GM04503 (cell line): ENCODE measurements around the gene MTFR2.
A peak's percentile ranks its signal among the peaks of the same experiment; 100 is the strongest.

ENCODE experiments used
- DNase-seq: peaks from one replicate; pipeline ENCODE4 v3.0.0-alpha.2; 2012; ENCODE audit warnings: low read depth

Gene MTFR2

GRCh38 chr6:136249811-136250685 is at the start of gene MTFR2:
Gene MTFR2 (minus strand): TSS chr6:136250311. CDS start chr6:136249099, 1,212 bp downstream.
- peak; percentile 97 for DNase-seq

GRCh38 chr6:136294621-136295020 is 44.5 kb upstream of the MTFR2 start:
- no peak for DNase-seq

GRCh38 chr6:136290410-136291010 is 40.4 kb upstream of the MTFR2 start:
- DNase-seq: peak; percentile 76

GRCh38 chr6:136289579-136290409 is 39.7 kb upstream of the MTFR2 start, which contains the start of gene BCLAF1:
Gene BCLAF1 (minus strand): TSS chr6:136289846. CDS start chr6:136279866, 9,980 bp downstream.
- peak; percentile 91 for DNase-seq

- peak; percentile 26 for DNase-seq
Observed at GRCh38 chr6:136289327-136289578, 39.1 kb upstream of the MTFR2 start.

GRCh38 chr6:136288566-136289326 is 38.6 kb upstream of the MTFR2 start:
- DNase-seq: peak; percentile 92

- DNase-seq: peak; percentile 15
Observed at GRCh38 chr6:136284909-136285308, 34.8 kb upstream of the MTFR2 start.

- DNase-seq: no peak
Observed at GRCh38 chr6:136282906-136283305, 32.8 kb upstream of the MTFR2 start.

GRCh38 chr6:136280032-136280609 is 30.0 kb upstream of the MTFR2 start:
- DNase-seq: no peak

- no peak for DNase-seq
Observed at GRCh38 chr6:136274062-136274461, 24.0 kb upstream of the MTFR2 start.

- no peak for DNase-seq
Observed at GRCh38 chr6:136265101-136265500, 15.0 kb upstream of the MTFR2 start.

GRCh38 chr6:136262940-136263339 is 12.8 kb upstream of the MTFR2 start:
- DNase-seq: no peak

- DNase-seq: no peak
Observed at GRCh38 chr6:136254851-136255466, 4.8 kb upstream of the MTFR2 start.

- DNase-seq: no peak
Observed at GRCh38 chr6:136253734-136254133, 3.6 kb upstream of the MTFR2 start.

- no peak for DNase-seq
Observed at GRCh38 chr6:136252441-136252840, 2.3 kb upstream of the MTFR2 start.

GRCh38 chr6:136251394-136251793 is 1.3 kb upstream of the MTFR2 start:
- DNase-seq: no peak

- no peak for DNase-seq
Observed at GRCh38 chr6:136250686-136251008, 536 bp upstream of the MTFR2 start.

GRCh38 chr6:136249336-136249735 is 775 bp downstream of the MTFR2 start:
- no peak for DNase-seq

- no peak for DNase-seq
Observed at GRCh38 chr6:136244061-136244616, 6.0 kb downstream of the MTFR2 start.

- no peak for DNase-seq
Observed at GRCh38 chr6:136236466-136237293, 13.4 kb downstream of the MTFR2 start.
